Measurements from ENCODE around the gene TRIP10.

TRIP10 gene

GRCh38 chr19:6712231-6712630, 27.2 kb upstream of the TRIP10 start:
- DNase-seq (ENCODE audit: low read depth) = no peak

- DNase-seq (ENCODE audit: low read depth) = no peak
Measured at GRCh38 chr19:6712692-6713670, 26.5 kb upstream of the TRIP10 start.

GRCh38 chr19:6713773-6714692, 25.4 kb upstream of the TRIP10 start:
- no peak for DNase-seq (ENCODE audit: low read depth)

- no peak for DNase-seq (ENCODE audit: low read depth)
Measured at GRCh38 chr19:6714749-6715555, 24.5 kb upstream of the TRIP10 start.

DNA sequence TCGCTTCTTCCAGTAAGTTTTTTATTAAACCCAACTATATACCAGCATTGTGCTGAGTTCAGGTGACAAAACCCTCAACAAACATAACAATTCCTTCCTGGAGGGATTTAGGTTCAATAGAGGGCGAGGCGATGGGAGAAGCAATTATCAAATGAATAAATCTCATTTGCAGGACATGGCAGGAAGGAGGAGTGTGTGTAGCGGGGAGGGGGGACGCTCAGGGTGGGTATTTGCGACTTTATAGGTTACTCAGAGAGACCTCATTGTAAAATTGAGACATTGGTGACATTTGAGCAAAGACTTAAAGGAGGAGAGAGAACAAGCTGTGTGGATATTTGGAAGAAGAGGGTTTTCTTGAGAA, 22.9 kb upstream of the TRIP10 start:
- DNase-seq (ENCODE audit: low read depth) = no peak

GRCh38 chr19:6717036-6717435, 22.4 kb upstream of the TRIP10 start:
- no peak for DNase-seq (ENCODE audit: low read depth)

GRCh38 chr19:6717441-6717971, 22.0 kb upstream of the TRIP10 start:
- no peak for DNase-seq (ENCODE audit: low read depth)

DNA sequence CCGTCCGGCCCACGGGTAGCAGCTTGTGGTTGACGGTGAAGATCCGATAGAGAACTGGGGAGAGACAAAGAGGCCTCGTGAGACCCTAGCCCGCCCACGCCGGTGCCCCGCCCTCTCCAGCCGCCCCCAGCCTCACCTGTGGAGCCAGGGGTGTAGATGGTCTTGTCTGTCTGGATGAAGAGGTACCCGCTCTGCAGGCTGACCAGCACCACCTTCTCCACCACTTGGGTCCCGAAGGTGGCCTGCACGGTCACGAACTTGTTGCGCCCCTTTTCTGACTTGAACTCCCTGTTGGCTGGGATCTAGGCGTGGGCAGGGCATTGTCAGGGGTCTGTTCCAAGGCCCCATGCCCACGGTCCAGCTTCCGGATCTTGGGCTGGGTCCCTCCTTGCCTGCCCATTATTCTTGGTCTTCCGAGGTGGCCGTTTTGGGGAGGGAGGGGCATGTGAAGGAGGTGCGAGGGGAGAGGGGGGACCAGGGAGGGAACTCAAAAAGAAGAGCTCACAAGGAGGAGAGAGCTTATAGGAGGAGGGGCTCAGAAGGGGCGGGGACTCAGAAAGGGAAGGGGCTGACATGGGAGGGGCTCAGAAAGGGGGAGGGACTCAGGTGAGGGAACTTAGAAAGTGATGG, 21.3 kb upstream of the TRIP10 start:
- DNase-seq (ENCODE audit: low read depth) = no peak

- no peak for DNase-seq (ENCODE audit: low read depth)
Measured at GRCh38 chr19:6718741-6719539, 20.5 kb upstream of the TRIP10 start.

DNA sequence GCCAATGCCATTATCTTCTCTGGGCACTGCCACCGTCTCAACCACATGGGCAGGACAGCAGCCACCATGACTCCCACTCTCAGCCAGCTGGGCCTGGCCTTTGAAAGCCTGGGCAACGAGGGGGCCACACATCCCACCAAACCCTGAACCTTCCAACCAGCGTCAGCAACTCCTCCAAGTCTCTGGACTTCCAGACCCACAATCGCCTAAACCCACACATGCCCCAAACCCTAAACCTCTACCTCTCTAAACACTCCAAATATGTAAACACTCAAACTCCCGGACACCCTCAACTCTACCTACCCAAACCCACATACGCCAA, 20.0 kb upstream of the TRIP10 start:
- no peak for DNase-seq (ENCODE audit: low read depth)

- no peak for DNase-seq (ENCODE audit: low read depth)
Measured at GRCh38 chr19:6719992-6720368, 19.5 kb upstream of the TRIP10 start.

GRCh38 chr19:6720369-6721137, 18.9 kb upstream of the TRIP10 start, which contains the start of gene C3:
TSS of gene C3 (minus strand) at chr19:6720650. CDS start at chr19:6720589, 61 bp downstream.
- no peak for DNase-seq (ENCODE audit: low read depth)

DNA sequence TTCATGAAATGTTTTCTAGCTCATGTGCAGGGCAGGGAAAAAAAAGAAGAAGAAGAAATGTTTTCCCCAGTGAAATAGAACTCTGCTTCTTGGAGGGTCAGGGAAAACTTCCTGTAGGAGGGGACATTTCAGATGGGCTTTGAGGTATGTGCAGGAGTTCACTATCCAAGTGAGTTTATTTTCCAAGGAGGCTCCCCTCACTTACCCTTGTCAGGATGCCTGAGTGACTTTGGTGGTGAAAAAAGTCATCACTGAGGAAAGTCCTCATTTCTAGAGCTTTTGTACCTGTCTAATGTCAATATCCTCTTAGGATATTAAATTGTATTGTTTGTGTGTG, 18.4 kb upstream of the TRIP10 start:
- DNase-seq (ENCODE audit: low read depth) = no peak

DNA sequence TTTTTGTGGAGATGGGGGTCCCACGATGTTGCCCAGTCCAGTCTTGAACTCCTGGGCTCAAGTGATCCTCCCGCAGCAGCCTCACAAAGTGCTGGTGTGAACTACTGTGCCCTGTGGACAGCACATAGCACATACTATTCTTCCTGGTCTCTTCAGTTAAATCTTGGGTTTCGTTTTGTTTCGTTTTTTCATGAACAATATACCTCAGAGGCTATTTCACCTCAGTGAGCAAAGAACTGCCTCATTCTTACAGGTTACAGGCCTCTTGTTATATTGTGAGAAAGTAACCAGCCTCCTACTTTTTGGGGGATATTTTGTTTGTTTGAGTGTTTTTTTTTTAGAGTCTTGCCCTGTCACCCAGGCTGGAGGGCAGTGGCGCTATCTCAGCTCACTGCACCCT, 17.7 kb upstream of the TRIP10 start:
- no peak for DNase-seq (ENCODE audit: low read depth)

DNA sequence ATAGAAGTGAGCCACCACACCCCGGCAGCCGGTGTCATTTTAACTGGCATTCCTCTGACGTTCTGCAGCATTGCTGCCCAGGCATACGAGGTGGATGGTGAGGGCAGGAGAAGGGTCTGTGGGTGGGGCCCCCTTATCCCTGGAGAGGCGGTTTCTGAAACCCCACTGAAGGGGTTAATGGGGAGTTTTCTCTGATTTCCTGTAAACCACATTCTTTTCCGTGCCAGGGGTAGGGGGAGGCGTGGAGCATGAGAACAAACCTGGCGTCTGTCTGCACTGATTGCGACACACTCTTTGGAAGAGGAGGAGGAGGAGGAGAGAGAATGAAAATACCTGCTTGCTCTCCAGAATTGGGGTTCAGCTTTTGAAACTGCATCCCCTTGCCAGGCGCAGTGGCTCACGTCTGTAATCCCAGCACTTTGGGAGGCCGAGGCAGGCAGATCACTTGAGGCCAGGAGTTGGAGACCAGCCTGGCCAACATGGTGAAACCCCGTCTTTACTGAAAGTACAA, 16.3 kb upstream of the TRIP10 start:
- no peak for DNase-seq (ENCODE audit: low read depth)

GRCh38 chr19:6723738-6724137, 15.7 kb upstream of the TRIP10 start:
- no peak for DNase-seq (ENCODE audit: low read depth)

- DNase-seq (ENCODE audit: low read depth) = no peak
Measured at GRCh38 chr19:6724631-6725492, 14.6 kb upstream of the TRIP10 start.

DNA sequence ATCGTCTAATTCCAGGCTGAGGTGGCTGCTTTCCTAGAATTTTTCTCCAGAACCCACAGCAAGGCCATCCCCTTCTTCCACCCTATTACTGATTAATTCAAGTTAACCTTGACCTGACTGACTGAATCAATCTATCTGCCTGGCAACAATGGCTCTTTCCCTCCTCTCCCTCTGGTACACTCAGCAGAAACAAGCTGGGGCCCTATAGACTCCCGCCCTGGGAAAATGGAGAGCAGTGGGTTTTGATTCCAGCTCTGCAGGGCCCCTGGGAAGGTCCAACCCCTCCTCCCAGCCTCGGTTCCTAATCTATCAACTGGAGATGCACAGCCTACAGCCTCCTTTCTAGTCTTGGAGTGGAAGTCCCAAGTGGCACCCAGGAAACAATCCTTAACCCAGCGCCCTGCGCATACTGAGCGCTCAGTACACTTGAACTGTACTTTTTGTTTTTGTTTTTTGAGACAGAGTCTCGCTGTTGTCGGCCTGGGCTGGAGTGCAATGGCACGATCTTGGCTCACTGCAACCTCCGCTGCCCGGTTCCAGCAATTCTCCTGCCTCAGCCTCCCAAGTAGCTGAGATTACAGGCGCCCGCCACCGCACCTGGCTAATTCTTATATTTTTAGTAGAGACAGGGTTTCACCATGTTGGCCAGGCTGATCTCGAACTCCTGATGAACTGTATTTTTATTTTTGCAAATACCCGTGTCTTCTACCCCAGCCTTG, 13.8 kb upstream of the TRIP10 start:
- no peak for DNase-seq (ENCODE audit: low read depth)

Measured in stimulated activated CD8-positive, alpha-beta memory T cell treated with anti-CD3 and anti-CD28 coated beads, Interleukin-15, amount 100 ng/mL, for 1 hour (primary cell).